Measurements from ENCODE around the gene DNMBP. TPM values are rescaled to one million over a fixed set of nuclear protein-coding genes. Genes with fewer than 3 reads are reported as not detected.
A peak's percentile ranks its signal among the peaks of the same experiment; 100 is the strongest.

Gene DNMBP
- total and polyA plus RNA-seq, 2 of the 4 experiments (the other 2 are of a cell fraction), result 10.9 to 13.6 TPM

GRCh38 chr10:99975942-99976809 lies 33.6 kb downstream of the DNMBP start:
- 0 out of 2 replicates have a peak overlapping the region, but pooled peaks have one; percentile 1 for H3K4me3 ChIP-seq (ENCODE audit: insufficient read depth, low read depth, low read length)

More at GRCh38 chr10:99975942-99976809, 33.6 kb downstream of the DNMBP start:
- no TSS peak for BruUV-seq (replicated peaks)
- TF ChIP-seq POLR2A (IDR thresholded peaks at IDR 0.05; ENCODE audit: low read depth, low read length) (no peak), RCOR1 (IDR thresholded peaks at IDR 0.05; ENCODE audit: insufficient replicate concordance, low read length) (no peak), MAZ (IDR thresholded peaks at IDR 0.05; ENCODE audit: borderline replicate concordance, low read depth, low read length) (no peak), ELK1 (IDR thresholded peaks at IDR 0.05; ENCODE audit: borderline replicate concordance, low read depth, low read length) (no peak), FOS (IDR thresholded peaks at IDR 0.05; ENCODE audit: low read depth, low read length) (no peak), CEBPB (IDR thresholded peaks at IDR 0.05; ENCODE audit: low read depth, low read length) (no peak), BHLHE40 (IDR thresholded peaks at IDR 0.05; ENCODE audit: low read depth, low read length) (no peak), CHD1 (IDR thresholded peaks at IDR 0.05; ENCODE audit: low read depth, low read length) (no peak), SMC3 (IDR thresholded peaks at IDR 0.05; ENCODE audit: low read depth, low read length) (no peak), RFX5 (IDR thresholded peaks at IDR 0.05; ENCODE audit: low read depth, low read length) (no peak)
- peak overlapping the region; percentile 83 for H3K18ac ChIP-seq (ENCODE audit: low read depth, low read length)
- ChIA-PET POLR2A (ENCODE audit: unreplicated experiment) (interaction anchor here (0.5 kb wide), 1 partner anchor 49 kb away, joined by 3 read pairs; no protein-coding TSS in a partner anchor), CTCF (interaction anchor here (0.5 to 1.3 kb wide), 6 partner anchors 11 to 122 kb away, joined by 3 read pairs; partner anchors contain the start of gene DNMBP)
- H2BK20ac ChIP-seq (ENCODE audit: low read depth, low read length), result peak overlapping the region; percentile 30
- H3K4me2 ChIP-seq (ENCODE audit: low read depth, low read length), result peak overlapping the region; percentile 92
- H3K27me3 ChIP-seq (ENCODE audit: control insufficient read depth, insufficient read depth, low read length), result no peaks in the 10 kb centered on the region
- WGBS, 2 experiments (ENCODE audit: extremely low coverage in 2 of 2, insufficient read length in 1 of 2), result 20% methylated on average over 1 of the region's 7 CpGs; no CpG with 5 or more reads in 1 of the 2 experiments
- in situ Hi-C loops (cut with MboI; ENCODE audit: low sequenced_read_pairs), result no loop called here
- H3K23ac ChIP-seq (ENCODE audit: low read depth, low read length), result peak overlapping the region; percentile 72
- H4K20me1 ChIP-seq (ENCODE audit: insufficient read depth, low read length), result no peaks in the 10 kb centered on the region; the same call in 1 of the 2 replicates
- peak overlapping the region; percentile 34 for H4K91ac ChIP-seq (ENCODE audit: insufficient read depth, low read depth, low read length)
- peak overlapping the region; percentile 70 for H2BK120ac ChIP-seq (ENCODE audit: low read depth, low read length)
- H2BK5ac ChIP-seq (ENCODE audit: low read depth, low read length, poor library complexity, severe bottlenecking), result peak overlapping the region; percentile 95
- intact Hi-C loops (cut with micrococcal nuclease), result loop anchor here (2.0 to 5.0 kb wide), 3 partner anchors 25 to 211 kb away; partner anchors contain the start of genes DNMBP and ERLIN1
- H3K4me1 ChIP-seq (ENCODE audit: control insufficient read depth, insufficient read depth, low read length), result peaks cover 8% of the 10 kb centered on the region
- peak overlapping the region; percentile 11 to 62; a peak in 3 of 4 replicates for H4K8ac ChIP-seq (ENCODE audit: low read depth in 2 of 2, low read length in 2 of 2)
- ATAC-seq (ENCODE audit: low read depth) (peak; percentile 5), DNase-seq (peak; percentile 72)
- H3K4ac ChIP-seq (ENCODE audit: low read depth, low read length), result peak overlapping the region; percentile 78
- H2AFZ ChIP-seq (replicated peaks; ENCODE audit: low read length, poor library complexity), result no peak overlapping the region
- H3K9ac ChIP-seq (ENCODE audit: low read depth, low read length), result peak overlapping the region; percentile 50; the same call in 1 of the 2 replicates
- H3K27ac ChIP-seq (ENCODE audit: insufficient read depth, low read length), result peak overlapping the region; percentile 75
- H3K9me3 ChIP-seq (ENCODE audit: control insufficient read depth, insufficient read depth, low read length), result no peaks in the 10 kb centered on the region
- no peak overlapping the region for H2AK9ac ChIP-seq (replicated peaks; ENCODE audit: low read depth, low read length, poor library complexity)
- no peaks in the 10 kb centered on the region for H3K36me3 ChIP-seq (ENCODE audit: control insufficient read depth, insufficient read depth, low read length)
- H3K56ac ChIP-seq (ENCODE audit: extremely low read depth, insufficient read depth, low read length), result peak overlapping the region; percentile 40
- peak overlapping the region; percentile 16; the same call in 2 of the 3 replicates for H2BK15ac ChIP-seq (ENCODE audit: low read depth, low read length)
- peak overlapping the region; percentile 61; the same call in 1 of the 2 replicates for H3K14ac ChIP-seq (replicated peaks; ENCODE audit: low read depth, low read length)
- H4K5ac ChIP-seq (ENCODE audit: low read depth, low read length), result peak overlapping the region; percentile 37
- peaks cover 15% of the 10 kb centered on the region for H3K9me1 ChIP-seq (ENCODE audit: insufficient read depth, low read length)
- dilution Hi-C loops (cut with HindIII; ENCODE audit: low sequenced_read_pairs, unreplicated experiment), result no loop called here
- H2AK5ac ChIP-seq (ENCODE audit: low read depth, low read length), result peak overlapping the region; percentile 72; the same call in 1 of the 2 replicates
- H3K79me1 ChIP-seq (ENCODE audit: low read depth in 1 of 2, low read length in 2 of 2), result peaks cover 22 to 74% of the 10 kb centered on the region in 2 experiments
